Liver (tissue), 9 donors: ENCODE data around the gene RAX. TPM values are rescaled to one million over a fixed set of nuclear protein-coding genes. Genes with fewer than 3 reads are reported as not detected.

Experiments
- DNase-seq: peaks from one replicate; pipeline ENCODE4 v3.0.0-alpha.2; 2017; ENCODE audit warnings: low spot score
- H3K27ac ChIP-seq, 2 donors: one replicate each; pipeline ENCODE4 v1.7.0; 2013; ENCODE audit warnings: inconsistent platforms in 2 of 2, low read length in 2 of 2, control low read depth in 1 of 2, low read depth in 1 of 2, mild to moderate bottlenecking in 1 of 2
- H3K27me3 ChIP-seq, 4 donors: one replicate each; pipeline versions ENCODE4 v1.6.1 to v1.7.0; 2013; ENCODE audit warnings: low read length in 3 of 4, inconsistent platforms in 1 of 4, mild to moderate bottlenecking in 1 of 4, moderate library complexity in 1 of 4; ENCODE audit not compliant: control insufficient read depth in 4 of 4, insufficient read depth in 4 of 4
- H3K36me3 ChIP-seq, 4 donors: one replicate each; pipeline versions ENCODE4 v1.6.1 to v1.7.0; 2013; ENCODE audit warnings: low read length in 3 of 4, mild to moderate bottlenecking in 3 of 4, low read depth in 1 of 4, moderate library complexity in 1 of 4; ENCODE audit not compliant: control insufficient read depth in 4 of 4, insufficient read depth in 3 of 4
- H3K4me1 ChIP-seq, 4 donors: one replicate each; pipeline versions ENCODE4 v1.6.1 to v1.7.0; 2013; ENCODE audit warnings: low read length in 3 of 4, mild to moderate bottlenecking in 3 of 4, moderate library complexity in 1 of 4; ENCODE audit not compliant: control insufficient read depth in 4 of 4, insufficient read depth in 4 of 4
- H3K4me3 ChIP-seq, 3 donors: one replicate each; pipeline versions ENCODE4 v1.6.1 to v1.7.0; 2013; ENCODE audit warnings: low read length in 3 of 3, control low read depth in 1 of 3, low read depth in 1 of 3, mild to moderate bottlenecking in 1 of 3
- H3K9ac ChIP-seq, 2 donors: one replicate each; pipeline ENCODE4 v1.7.0; 2013; ENCODE audit warnings: low read length in 2 of 2, mild to moderate bottlenecking in 2 of 2, moderate library complexity in 2 of 2, control low read depth in 1 of 2, low read depth in 1 of 2
- H3K9me3 ChIP-seq, 4 donors: one replicate each; pipeline versions ENCODE4 v1.6.1 to v1.7.0; 2013; ENCODE audit warnings: low read length in 3 of 4; ENCODE audit not compliant: control insufficient read depth in 4 of 4
- EGR1 ChIP-seq, 2 donors: IDR thresholded peaks; 2 replicates each; pipeline ENCODE4 v1.6.1; 2016 to 2018; ENCODE audit warnings: antibody characterized with exemption in 2 of 2, low read depth in 2 of 2
- FOXA1 ChIP-seq: IDR thresholded peaks from 2 replicates; pipeline ENCODE4 v1.6.1; 2016; ENCODE audit warnings: antibody characterized with exemption
- FOXA2 ChIP-seq: IDR thresholded peaks from 2 replicates; pipeline ENCODE4 v1.6.1; 2016; ENCODE audit warnings: antibody characterized with exemption
- GABPA ChIP-seq, 2 donors: IDR thresholded peaks in 1 of 2; conservative IDR thresholded peaks in 1 of 2; 2 replicates each; pipeline ENCODE4 v1.6.1; 2016; ENCODE audit warnings: antibody characterized with exemption in 2 of 2, mild to moderate bottlenecking in 1 of 2, moderate library complexity in 1 of 2
- HNF4A ChIP-seq, 2 donors: conservative IDR thresholded peaks; 2 replicates each; pipeline ENCODE4 v1.6.1; 2016; ENCODE audit warnings: antibody characterized with exemption in 2 of 2, mild to moderate bottlenecking in 2 of 2
- JUND ChIP-seq, 2 donors: IDR thresholded peaks; 2 replicates each; pipeline ENCODE4 v1.6.1; 2016; ENCODE audit warnings: antibody characterized with exemption in 2 of 2
- NR2F2 ChIP-seq: IDR thresholded peaks from 2 replicates; pipeline ENCODE4 v1.6.1; 2016; ENCODE audit warnings: antibody characterized with exemption
- REST ChIP-seq: IDR thresholded peaks from 2 replicates; pipeline ENCODE4 v1.6.1; 2016; ENCODE audit warnings: antibody characterized with exemption, mild to moderate bottlenecking
- RXRA ChIP-seq, 2 donors: IDR thresholded peaks; 2 replicates each; pipeline ENCODE4 v1.6.1; 2017 to 2018; ENCODE audit warnings: antibody characterized with exemption in 2 of 2, mild to moderate bottlenecking in 1 of 2
- SP1 ChIP-seq: IDR thresholded peaks from 2 replicates; pipeline ENCODE4 v1.6.1; 2018; ENCODE audit warnings: antibody characterized with exemption, mild to moderate bottlenecking
- TAF1 ChIP-seq: conservative IDR thresholded peaks from 2 replicates; pipeline ENCODE4 v1.6.1; 2016; ENCODE audit warnings: antibody characterized with exemption, mild to moderate bottlenecking
- YY1 ChIP-seq: IDR thresholded peaks from 2 replicates; pipeline ENCODE4 v1.6.1; 2016; ENCODE audit warnings: antibody characterized with exemption, mild to moderate bottlenecking
- polyA plus RNA-seq, 2 donors: library from polyadenylated mRNA; stranded (reverse) in 1 of 2; unstranded in 1 of 2; fragments of 200-250 nt in 1 of 2; fragments of >200 nt in 1 of 2; fragmentation: Nextera tagmentation in 1 of 2; extraction: Ambion mirVana in 1 of 2; gene quantifications; one replicate each; pipeline versions ENCODE4 v1.2.1 to v1.2.3, GENCODE V29; 2013 to 2015
- total RNA-seq, 2 donors: library from RNA; depleted of rRNA; stranded (reverse); fragments of >200 nt; gene quantifications; one replicate each; pipeline ENCODE4 v1.2.3, GENCODE V29; 2014
- TF ChIP-seq, protein P1 (sequence below): IDR thresholded peaks from 2 replicates; pipeline ENCODE4 v1.6.1; 2016; ENCODE audit warnings: antibody characterized with exemption
- TF ChIP-seq, protein P2 (sequence below): IDR thresholded peaks from 2 replicates; pipeline ENCODE4 v1.6.1; 2016; ENCODE audit warnings: antibody characterized with exemption
- TF ChIP-seq, protein P3 (sequence below): fragments of 150-350 bp; IDR thresholded peaks from 2 replicates; pipeline ENCODE4 v1.5.1; 2017; ENCODE audit warnings: improper control_type of control experiment, low read depth, low read length; ENCODE audit not compliant: missing input control
- TF ChIP-seq, protein P4 (sequence below): IDR thresholded peaks from 2 replicates; pipeline ENCODE4 v1.6.1; 2016; ENCODE audit warnings: antibody characterized with exemption
- donor health status: healthy.
- donor health status: healthy.
- donor health status: healthy.
- donor health status: healthy.
- donor health status: healthy.

RAX gene
- total and polyA plus RNA-seq, 4 donors = not detected

- Histone ChIP-seq H3K36me3 (no peaks in the 10 kb centered on the region), H3K4me1 (no peaks in the 10 kb centered on the region), H3K27ac (no peak overlapping the region)
Measured at GRCh38 chr18:59293317-59293716, 20.1 kb upstream of the RAX start.

More at GRCh38 chr18:59293317-59293716, 20.1 kb upstream of the RAX start:
- Histone ChIP-seq H3K27me3 (peaks cover 0 to 7% (median 2%) of the 10 kb centered on the region in 4 donors), H3K4me3 (no peak overlapping the region), H3K9ac (no peak overlapping the region), H3K9me3 (no peaks in the 10 kb centered on the region)
- TF ChIP-seq, protein P1, sequence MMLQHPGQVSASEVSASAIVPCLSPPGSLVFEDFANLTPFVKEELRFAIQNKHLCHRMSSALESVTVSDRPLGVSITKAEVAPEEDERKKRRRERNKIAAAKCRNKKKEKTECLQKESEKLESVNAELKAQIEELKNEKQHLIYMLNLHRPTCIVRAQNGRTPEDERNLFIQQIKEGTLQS = no peak
- TF ChIP-seq RXRA (IDR thresholded peaks at IDR 0.05) (no peak), NR2F2 (no peak), FOXA1 (no peak), YY1 (no peak), TAF1 (no peak), SP1 (no peak), GABPA (IDR thresholded peaks at IDR 0.05 in 1 of 2, conservative IDR thresholded peaks at IDR 0.05 in 1 of 2) (no peak), EGR1 (IDR thresholded peaks at IDR 0.05; ENCODE audit: low read depth in 2 of 2) (no peak), HNF4A (conservative IDR thresholded peaks at IDR 0.05) (no peak), FOXA2 (no peak), JUND (IDR thresholded peaks at IDR 0.05) (no peak), REST (no peak)
- TF ChIP-seq, protein P2, sequence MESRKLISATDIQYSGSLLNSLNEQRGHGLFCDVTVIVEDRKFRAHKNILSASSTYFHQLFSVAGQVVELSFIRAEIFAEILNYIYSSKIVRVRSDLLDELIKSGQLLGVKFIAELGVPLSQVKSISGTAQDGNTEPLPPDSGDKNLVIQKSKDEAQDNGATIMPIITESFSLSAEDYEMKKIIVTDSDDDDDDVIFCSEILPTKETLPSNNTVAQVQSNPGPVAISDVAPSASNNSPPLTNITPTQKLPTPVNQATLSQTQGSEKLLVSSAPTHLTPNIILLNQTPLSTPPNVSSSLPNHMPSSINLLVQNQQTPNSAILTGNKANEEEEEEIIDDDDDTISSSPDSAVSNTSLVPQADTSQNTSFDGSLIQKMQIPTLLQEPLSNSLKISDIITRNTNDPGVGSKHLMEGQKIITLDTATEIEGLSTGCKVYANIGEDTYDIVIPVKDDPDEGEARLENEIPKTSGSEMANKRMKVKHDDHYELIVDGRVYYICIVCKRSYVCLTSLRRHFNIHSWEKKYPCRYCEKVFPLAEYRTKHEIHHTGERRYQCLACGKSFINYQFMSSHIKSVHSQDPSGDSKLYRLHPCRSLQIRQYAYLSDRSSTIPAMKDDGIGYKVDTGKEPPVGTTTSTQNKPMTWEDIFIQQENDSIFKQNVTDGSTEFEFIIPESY = no peak
- TF ChIP-seq, protein P3, sequence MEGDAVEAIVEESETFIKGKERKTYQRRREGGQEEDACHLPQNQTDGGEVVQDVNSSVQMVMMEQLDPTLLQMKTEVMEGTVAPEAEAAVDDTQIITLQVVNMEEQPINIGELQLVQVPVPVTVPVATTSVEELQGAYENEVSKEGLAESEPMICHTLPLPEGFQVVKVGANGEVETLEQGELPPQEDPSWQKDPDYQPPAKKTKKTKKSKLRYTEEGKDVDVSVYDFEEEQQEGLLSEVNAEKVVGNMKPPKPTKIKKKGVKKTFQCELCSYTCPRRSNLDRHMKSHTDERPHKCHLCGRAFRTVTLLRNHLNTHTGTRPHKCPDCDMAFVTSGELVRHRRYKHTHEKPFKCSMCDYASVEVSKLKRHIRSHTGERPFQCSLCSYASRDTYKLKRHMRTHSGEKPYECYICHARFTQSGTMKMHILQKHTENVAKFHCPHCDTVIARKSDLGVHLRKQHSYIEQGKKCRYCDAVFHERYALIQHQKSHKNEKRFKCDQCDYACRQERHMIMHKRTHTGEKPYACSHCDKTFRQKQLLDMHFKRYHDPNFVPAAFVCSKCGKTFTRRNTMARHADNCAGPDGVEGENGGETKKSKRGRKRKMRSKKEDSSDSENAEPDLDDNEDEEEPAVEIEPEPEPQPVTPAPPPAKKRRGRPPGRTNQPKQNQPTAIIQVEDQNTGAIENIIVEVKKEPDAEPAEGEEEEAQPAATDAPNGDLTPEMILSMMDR = no peak
- TF ChIP-seq, protein P4, sequence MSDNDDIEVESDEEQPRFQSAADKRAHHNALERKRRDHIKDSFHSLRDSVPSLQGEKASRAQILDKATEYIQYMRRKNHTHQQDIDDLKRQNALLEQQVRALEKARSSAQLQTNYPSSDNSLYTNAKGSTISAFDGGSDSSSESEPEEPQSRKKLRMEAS = no peak
- DNase-seq = no peak
